CD4-positive, alpha-beta T cell treated with Interleukin-2 at 100 ng/mL for 4 hours (primary cell): ENCODE results near the gene OR11A1.
"Not testable (repeated sequence)": the region's sequence is repeated elsewhere in the genome, so short reads cannot be mapped to it uniquely, and the experiment has no call there.

Experiments used
- DNase-seq: peaks from one replicate; pipeline ENCODE4 v3.0.0-alpha.2; 2020; ENCODE audit warnings: low spot score

OR11A1 gene

DNA sequence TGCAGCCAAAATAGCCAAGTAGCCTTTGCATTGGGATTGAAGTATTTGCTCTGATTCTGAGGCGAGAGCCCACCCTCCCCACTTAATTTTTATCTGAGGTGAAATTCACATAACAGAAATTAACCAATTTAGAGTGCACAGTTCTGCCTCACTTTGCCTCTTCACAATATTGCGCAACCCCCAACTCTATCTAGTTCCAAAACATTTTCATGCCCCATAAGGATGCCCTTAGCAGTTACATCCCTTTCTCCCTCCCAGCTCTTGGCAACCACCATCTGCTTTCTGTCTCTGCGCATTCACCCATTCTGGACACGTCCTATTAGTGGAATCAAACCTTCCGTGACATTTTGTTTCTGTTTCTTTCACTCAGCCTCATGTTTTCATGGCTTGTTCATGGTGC is 21.9 kb upstream of the OR11A1 start:
- no peak for DNase-seq

DNA sequence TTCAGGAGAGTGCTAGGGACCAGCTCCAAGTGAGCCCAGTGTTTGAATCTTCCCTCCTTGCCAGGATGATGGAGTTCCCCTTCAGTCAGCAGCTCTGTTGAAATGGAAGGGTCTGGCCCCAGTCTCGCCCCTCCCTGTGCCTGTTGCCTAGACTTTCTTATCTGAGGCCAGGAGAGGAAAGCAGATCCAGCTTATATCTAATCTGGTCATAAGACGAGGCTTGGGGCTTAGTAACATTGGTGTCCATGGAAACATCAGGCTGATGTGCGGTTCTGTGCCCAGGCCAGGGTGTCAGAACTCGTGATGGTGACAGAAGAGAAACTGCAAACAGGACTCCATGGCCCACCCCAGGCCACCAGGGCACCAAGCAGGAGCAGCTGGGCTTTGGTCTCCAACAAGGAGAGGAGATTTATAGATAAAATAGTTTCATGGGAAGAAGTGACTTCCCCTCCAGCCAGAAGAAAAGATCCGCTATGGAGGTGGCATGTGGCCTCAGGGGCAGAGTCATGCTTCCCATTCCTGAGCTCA is 21.1 kb upstream of the OR11A1 start:
- no peak for DNase-seq

DNA sequence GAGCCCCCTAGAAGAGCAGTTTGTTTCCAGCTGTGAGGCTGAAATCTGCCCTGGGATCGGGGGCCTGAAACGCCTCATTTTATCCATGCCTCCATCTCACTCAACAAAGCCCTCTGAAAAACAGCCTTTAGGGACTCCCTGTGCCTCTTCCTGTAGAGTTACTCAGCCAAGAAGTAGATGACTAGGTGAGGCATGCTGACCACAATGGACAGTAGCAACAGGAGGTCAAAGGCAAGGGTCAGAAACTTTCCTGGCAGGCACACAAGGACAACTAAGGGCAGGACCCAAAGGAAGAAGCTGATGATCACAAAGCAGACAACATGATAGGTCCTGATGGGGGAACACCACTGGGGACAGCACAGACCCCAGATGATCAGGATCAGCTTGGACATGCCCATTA is 18.1 kb upstream of the OR11A1 start:
- DNase-seq: no peak

DNA sequence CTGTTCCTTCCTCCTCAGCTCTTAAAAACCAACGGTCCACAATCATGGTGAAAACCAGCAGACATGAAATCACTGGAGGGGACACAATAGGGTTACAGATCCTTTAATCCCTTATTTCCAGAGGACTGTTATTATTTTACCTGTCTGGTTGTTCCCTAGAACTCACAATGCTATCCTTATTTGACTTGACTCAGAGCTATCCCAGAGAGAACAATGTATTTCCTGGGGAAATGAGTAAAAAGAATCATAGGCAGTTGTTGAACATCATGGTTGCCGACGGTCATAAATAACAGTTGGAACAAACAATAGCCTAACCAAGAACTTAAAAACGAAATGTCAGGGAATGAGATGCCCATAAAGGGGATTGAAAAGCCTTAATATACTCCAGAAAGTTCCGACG is 9.4 kb upstream of the OR11A1 start:
- no peak for DNase-seq

DNA sequence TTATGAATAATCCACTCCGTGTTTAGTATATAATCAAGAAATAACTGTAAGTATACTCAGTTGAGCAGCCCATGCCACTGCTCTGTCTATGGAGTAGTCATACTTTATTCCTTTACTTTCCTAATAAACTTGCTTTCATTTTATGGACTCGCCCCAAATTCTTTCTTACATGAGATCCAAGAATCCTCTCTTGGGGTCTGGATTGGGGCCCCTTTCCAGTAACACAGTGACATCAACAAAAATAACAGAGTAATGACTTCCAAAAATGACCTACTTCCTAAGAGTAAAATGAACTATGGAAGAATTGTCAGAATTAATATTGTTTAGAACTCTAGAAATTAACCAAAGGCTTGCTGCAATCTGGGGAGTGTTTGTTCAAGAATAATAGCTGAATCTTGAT is 8.9 kb upstream of the OR11A1 start:
- no peak for DNase-seq

DNA sequence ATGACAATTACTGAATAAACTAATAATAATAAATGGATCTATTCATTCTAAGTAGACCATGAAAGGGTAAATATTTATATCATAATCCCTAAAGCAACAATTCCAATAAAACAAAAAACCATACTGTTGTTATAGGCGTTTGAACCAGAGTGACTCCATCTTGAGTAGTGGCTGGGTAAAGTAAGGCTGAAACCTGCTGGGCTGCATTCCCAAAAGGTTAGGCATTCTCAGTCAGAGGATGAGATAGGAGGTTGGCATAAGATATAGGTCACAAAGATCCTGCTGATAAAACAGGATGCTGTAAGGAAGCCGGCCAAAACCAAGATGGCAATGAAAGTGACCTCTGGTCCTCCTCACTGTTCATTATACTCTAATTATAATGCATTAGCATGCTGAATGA is 8.4 kb upstream of the OR11A1 start:
- DNase-seq: no peak

DNA sequence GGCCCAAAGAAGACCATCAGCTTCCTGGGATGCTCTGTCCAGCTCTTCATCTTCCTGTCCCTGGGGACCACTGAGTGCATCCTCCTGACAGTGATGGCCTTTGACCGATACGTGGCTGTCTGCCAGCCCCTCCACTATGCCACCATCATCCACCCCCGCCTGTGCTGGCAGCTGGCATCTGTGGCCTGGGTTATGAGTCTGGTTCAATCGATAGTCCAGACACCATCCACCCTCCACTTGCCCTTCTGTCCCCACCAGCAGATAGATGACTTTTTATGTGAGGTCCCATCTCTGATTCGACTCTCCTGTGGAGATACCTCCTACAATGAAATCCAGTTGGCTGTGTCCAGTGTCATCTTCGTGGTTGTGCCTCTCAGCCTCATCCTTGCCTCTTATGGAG is 5.2 kb upstream of the OR11A1 start:
- DNase-seq: no peak

DNA sequence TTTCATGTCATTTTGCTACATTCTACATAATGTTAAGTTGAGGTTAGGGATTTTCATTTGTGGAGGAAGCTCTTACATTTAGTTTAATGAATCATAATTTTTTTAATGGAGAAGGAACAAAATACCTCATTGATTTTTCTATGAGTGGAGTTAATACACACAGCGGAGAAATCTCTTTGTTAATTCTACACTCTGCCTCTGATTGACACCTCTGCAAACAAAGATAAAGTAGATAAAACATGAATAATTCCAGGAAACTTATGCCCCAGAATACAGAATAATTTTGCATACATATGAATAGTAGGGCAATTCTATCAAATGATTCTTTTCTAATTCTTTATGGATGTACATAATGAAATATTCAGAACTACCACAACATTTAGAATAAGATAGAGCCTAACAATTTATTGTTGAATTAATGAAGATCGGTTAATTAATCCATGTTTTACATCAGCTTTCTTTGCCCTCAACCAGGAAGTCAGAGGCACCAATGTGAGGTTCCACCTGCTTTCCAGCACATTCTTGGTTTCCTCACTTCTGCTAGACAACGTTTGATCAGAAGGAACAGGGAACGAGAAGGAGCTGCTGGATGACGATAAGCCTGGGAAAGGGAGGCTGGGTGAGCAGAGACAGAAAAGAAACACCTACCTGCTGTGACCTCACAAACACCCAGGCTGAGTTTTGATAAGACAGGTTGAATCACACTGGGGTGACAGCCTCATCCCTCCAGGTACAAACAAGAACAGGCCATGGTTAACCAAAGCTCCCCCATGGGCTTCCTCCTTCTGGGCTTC is 4.3 kb upstream of the OR11A1 start:
- no peak for DNase-seq

DNA sequence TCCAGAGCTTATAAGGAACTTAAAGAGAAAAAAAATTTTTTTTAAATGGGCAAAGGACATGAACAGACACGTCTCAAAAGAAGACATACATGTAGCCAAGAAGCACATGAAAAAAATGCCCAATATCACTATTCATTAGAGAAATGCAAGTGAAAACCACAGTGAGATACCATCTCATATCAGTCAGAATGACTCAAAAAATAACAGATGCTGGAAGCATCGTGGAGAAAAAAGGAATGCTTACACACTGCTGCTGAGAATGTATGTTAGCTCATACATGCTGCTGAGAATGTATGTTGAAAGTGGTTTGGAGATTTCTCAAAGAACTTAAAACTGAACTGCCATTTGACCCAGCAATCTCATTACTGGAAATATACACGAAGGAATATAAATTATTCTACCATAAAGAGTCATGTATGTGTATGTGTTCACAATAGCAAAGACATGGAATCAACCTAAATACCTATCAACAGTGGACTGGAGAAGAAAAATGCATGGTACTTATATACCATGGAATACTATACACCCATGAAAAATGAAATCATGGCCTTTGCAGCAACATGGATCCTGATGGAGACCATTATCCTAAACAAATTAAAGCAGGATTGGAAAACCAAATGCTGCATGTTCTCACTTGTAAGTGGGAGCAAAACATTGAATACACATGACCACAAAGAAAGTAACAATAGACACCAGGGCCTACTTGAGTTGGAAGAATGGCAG is 5.2 kb downstream of the OR11A1 start:
- DNase-seq: no peak

DNA sequence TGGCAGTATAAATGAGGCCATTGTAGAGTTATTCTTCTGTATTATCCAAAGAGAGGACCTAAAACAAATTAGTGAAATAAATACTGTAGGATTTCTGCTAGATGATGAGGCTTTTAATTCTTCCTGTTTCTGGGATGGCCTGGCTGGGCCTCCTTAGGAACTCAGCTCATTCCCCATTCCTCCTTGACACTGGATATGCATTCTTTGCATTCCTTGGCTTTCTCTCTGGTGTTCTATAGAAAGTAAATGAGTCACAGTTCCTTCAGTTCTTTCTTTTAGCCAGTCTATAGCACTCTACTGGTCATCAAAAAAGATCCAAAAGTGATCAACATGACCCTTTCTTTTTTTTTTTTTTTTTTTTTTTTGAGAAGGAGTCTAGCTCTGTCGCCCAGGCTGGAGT is 9.2 kb downstream of the OR11A1 start:
- DNase-seq: no peak

DNA sequence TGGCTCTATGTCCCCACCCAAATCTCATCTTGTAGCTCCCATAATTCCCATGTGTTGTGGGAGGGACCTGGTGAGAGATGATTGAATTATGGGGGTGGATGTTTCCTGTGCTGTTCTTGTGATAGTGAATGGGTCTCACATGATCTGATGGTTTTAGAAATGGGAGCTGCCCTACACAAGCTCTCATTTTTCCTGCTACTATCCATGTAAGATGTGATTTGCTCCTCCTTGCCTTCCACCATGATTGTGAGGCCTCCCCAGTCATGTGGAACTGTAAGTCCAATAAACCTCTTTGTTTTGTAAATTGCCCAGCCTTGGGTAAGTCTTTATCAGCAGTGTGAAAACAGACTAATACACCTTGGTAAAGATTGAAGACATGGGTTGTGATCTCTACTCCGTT is 12.8 kb downstream of the OR11A1 start:
- not testable (repeated sequence) for DNase-seq

DNA sequence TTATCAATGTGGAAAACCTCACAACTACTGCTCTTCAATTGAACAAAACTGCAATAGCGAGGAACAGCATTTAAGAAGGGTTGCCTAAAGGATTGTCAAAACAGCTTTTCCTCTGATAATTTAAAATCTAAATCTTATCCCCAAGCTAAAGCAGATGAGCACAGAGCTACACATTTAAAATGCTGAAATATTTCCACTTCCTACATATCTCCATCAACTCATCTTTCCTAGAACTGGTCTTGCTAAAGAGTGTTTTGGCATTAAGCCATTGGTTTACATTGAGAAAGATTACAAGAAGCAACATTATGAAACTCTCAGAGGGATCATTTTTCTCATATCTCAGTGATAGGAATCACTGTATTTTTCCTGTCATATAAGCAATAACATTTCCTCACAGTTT is 14.2 kb downstream of the OR11A1 start:
- DNase-seq: no peak

DNA sequence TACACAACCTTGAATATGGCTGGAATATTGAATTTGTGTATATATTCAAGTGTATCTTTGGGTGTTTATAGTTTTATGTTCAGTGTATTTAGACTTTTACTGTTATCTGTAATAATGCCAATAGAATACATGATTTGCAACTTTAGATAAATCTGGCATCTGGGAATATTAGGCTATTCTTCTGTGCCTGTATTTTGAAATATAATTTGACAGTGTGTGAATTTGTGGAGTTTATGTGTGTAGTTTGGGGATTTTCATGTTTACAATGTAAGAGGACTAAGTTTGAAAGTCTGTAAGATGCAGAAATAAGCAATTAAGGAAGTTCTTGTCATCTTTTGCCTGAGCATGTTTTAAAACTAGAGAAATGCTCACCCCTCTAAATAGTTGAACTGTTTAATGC is 17.9 kb downstream of the OR11A1 start, which contains the start of gene OR10C1:
OR10C1 (plus strand) TSS at position 301 of the 400 bp plus-strand sequence. CDS start 710 bp downstream, outside the sequence.
- DNase-seq: no peak

DNA sequence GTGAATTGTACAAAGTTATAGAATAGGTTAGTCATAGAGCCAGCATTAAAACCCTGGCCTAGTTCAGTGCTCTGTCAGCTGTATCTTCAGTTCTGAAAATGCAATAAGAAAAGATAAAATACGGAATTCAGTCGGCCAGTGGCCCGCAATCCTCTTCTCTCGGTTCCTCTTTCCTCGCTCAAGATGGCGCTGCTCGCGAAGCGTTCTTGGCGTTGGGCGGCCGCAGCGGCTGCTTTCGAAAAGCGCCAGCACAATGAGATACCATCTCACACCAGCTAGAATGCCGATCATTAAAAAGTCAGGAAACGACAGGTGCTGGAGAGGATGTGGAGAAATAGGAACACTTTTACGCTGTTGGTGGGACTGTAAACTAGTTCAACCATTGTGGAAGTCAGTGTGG is 20.1 kb downstream of the OR11A1 start:
- not testable (repeated sequence) for DNase-seq

DNA sequence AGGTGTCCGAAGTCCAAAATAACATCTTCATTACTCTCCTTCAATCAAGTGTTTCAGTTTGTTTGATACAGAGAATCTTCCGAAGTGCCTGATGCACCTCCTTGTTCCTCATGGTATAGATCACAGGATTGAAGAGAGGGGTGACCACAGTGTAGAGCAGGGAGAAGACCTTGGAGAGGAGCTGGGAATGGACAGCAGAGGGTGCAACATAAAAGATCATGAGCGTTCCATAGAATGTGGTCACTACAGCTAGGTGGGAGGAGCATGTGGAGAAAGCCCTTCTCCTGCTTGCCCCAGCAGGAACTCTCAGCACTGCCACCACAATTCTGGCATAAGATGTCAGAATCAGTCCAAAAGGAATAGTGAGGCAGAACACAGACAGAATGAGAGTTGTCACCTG is 30.2 kb downstream of the OR11A1 start:
- DNase-seq: no peak

DNA sequence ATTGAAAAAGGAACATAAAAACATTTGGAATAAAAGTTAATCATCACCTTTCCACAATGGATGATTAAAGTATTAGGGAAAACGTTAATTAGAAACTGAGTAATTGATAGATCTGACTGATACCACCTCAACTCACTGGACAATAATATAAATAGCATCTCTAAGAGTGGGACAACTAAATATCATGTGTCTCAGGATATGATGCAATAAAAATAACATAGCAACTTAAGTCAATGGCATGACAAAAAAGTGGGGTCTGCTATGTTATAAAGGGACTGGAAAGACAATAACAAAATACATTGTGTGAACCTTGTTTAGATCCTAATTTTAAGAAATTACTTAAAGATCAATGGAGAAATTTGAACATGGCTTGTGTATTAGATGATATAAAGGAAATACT is 31.8 kb downstream of the OR11A1 start:
- no peak for DNase-seq

DNA sequence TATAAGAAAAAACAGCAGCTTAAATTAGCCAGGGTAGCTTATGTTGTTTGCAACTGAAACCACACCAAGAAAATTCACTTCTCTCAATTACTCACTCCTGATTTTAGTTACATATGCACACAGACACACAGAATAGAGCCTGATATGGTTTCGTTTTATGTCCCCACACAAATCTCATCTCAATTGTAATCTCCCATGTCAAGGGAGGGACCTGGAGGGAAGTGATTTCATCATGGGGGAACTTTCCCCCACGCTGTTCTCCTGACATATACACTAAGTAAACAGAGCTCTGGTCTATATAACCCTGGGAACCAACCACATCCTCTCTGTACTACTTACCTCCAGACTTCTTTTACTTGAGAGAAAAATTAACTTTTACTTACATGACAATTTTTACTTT is 32.3 kb downstream of the OR11A1 start:
- no peak for DNase-seq

DNA sequence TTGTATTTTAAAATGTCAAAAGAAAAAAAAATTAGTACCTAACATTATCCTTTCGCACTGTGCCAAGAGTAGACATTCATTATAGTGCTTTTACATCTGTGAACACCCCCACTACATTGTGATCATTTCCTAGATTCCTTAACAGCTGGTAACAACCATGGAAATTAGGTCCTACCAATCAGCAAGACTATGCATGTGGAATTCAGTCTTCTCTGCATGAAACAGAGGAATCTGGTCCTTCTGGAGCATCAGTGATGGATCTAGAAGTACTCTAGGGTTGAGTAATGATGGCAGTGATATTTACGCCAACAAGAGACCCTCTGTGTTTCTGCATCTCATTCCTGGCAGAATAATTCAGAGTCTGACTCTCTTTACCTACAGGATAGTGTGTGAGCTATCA is 32.7 kb downstream of the OR11A1 start:
- DNase-seq: no peak

DNA sequence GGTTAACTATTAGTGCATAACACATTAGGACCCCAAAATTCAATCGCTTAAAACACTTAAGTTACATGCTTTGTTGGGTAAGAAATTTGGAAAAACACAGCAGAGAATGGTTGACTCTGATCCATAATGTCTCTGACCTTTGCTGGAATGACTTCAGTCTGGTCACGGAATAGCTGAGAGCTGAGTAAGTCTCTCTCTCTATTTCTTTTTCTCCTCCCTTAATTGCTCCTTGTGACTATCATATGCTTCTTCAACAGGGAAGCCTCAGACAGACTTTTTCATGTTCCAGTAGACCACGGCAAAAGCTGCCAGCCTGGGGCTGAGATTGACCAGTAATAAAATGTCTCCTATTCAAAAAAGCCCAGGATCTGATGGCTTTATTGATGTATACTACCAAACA is 37.4 kb downstream of the OR11A1 start:
- no peak for DNase-seq

DNA sequence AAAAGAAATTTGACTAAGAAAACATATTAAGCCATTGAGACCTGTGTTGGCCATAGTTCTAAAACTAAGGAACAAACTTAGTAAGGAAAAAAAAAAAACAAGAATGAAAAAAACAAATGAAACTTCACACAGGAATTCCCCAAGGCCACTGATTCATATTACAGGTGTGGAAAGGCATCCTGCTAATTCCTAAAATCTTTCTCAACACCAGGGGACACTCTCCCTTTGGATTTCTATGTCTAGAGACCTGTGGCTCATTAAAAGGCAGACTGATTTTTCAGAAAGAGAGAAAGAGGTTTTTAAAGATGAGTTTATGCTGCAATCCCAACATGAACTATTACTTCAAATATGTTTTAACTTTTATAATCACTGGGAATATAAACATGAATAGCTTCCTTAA is 42.3 kb downstream of the OR11A1 start, which contains the start of gene OR12D1:
OR12D1 (plus strand) TSS at position 341 of the 400 bp plus-strand sequence.
- DNase-seq: no peak

DNA sequence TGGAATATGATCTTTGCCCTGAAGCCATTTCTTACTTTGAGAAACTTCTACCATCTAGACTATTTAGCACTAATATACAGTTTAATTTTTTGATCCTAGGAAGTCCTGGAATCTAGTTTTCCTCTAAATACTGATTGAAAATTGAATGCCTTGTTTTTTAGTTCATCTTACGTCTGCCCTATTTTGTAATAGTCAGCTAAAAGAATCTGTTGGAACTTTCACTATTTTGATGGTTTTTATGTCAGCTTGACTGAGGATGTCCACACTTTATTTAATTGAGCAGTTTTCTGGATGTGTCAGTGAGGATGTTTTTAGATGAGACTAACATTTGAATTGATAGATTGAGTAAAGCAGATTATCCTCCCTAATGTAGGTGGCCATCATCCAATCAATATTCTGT is 53.1 kb downstream of the OR11A1 start:
- DNase-seq: no peak

DNA sequence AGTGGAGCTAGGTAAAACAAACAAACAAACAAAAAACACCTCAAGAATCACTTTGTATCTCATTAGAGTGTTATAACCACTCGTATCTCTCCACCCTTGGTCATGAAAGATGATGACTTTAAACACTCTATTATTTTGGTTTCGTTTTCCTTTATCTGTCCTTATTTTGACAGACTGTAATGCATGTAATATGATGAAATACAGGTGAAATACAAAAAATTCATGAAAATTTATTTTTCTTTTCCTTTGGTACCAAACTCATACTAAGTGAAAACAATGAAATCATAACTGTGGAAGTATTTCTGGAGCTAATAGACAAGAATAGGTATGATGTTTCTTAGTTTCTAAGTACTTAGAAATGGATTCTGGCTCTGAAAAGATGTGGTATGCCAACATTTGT is 57.3 kb downstream of the OR11A1 start:
- no peak for DNase-seq

DNA sequence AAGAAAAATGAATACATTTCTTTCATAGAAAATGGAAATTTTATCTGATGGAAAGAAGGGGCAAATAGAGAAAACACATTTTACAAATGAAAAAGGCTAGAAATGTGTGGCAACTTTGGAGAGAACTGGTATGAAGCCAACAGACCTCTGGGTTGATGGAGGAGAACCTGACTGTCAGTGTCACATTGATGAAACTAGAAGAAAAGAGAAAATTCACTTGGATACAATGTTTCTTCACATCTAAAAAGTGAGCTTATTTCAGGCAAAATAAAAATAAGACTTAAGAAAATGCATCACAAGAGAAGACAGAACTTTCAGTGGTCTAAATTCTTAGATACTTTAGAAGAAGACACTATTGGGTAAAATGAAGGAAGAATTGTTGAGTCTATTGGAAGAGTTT is 61.5 kb downstream of the OR11A1 start, which contains the start of gene OR12D2:
OR12D2 (plus strand) TSS at position 301 of the 400 bp plus-strand sequence. CDS start 1,069 bp downstream, outside the sequence.
- DNase-seq: no peak
